GM19351 (cell line): ENCODE results near the gene CDSN.
"Not testable (repeated sequence)": the region's sequence is repeated elsewhere in the genome, so short reads cannot be mapped to it uniquely, and the experiment has no call there.

ENCODE experiments used
- ATAC-seq: cut with Tn5 transposase; IDR thresholded peaks from one replicate; pipeline ENCODE4 v1.9.1; 2021; ENCODE audit warnings: mild to moderate bottlenecking, moderate library complexity; ENCODE audit not compliant: unreplicated experiment

CDSN gene

GRCh38 chr6:31120151-31120915 lies at the start of gene CDSN:
TSS of gene CDSN (minus strand) at chr6:31120446. CDS start at chr6:31120419, 27 bp downstream.
- ATAC-seq: no peak

- ATAC-seq: no peak
Measured at GRCh38 chr6:31169123-31169857, 49.0 kb upstream of the CDSN start.

GRCh38 chr6:31168606-31169005 lies 48.4 kb upstream of the CDSN start:
- ATAC-seq: no peak

GRCh38 chr6:31165986-31166385 lies 45.7 kb upstream of the CDSN start:
- ATAC-seq: no peak

GRCh38 chr6:31165064-31165832 lies 45.0 kb upstream of the CDSN start:
- ATAC-seq: peak; percentile 77

- ATAC-seq: not testable (repeated sequence)
Measured at GRCh38 chr6:31164475-31165063, 44.3 kb upstream of the CDSN start.

- ATAC-seq: no peak
Measured at GRCh38 chr6:31163922-31164321, 43.7 kb upstream of the CDSN start.

GRCh38 chr6:31162463-31163165 lies 42.4 kb upstream of the CDSN start:
- ATAC-seq: no peak

GRCh38 chr6:31161216-31162126 lies 41.2 kb upstream of the CDSN start:
- no peak for ATAC-seq

GRCh38 chr6:31158863-31159855 lies 38.9 kb upstream of the CDSN start:
- ATAC-seq: peak; percentile 5

GRCh38 chr6:31158140-31158862 lies 38.1 kb upstream of the CDSN start, which contains the start of gene TCF19:
TSS of gene TCF19 (plus strand) at chr6:31158589. CDS start at chr6:31159470, 881 bp downstream.
- ATAC-seq: peak; percentile 83

- peak; percentile 13 for ATAC-seq
Measured at GRCh38 chr6:31157513-31158139, 37.4 kb upstream of the CDSN start, which contains the start of gene CCHCR1. TSS of gene CCHCR1 (minus strand) at chr6:31157802. CDS start at chr6:31157600, 202 bp downstream.

- ATAC-seq: no peak
Measured at GRCh38 chr6:31156641-31157040, 36.4 kb upstream of the CDSN start.

GRCh38 chr6:31154436-31154835 lies 34.2 kb upstream of the CDSN start:
- ATAC-seq: no peak

- ATAC-seq: no peak
Measured at GRCh38 chr6:31152781-31153180, 32.5 kb upstream of the CDSN start.

GRCh38 chr6:31149827-31150447 lies 29.7 kb upstream of the CDSN start:
- no peak for ATAC-seq
